Mammary epithelial cell (primary cell): ENCODE measurements around the gene KLHL9.

Source experiments
- CTCF ChIP-seq, 2 donors: IDR thresholded peaks in 1 of 2; conservative IDR thresholded peaks in 1 of 2; 2 replicates each; pipeline ENCODE4 v1.5.1; 2011 to 2012; ENCODE audit warnings: inconsistent platforms in 2 of 2, low read length in 2 of 2, mild to moderate bottlenecking in 2 of 2, control low read depth in 1 of 2, low read depth in 1 of 2; ENCODE audit not compliant: insufficient read depth in 1 of 2; ENCODE audit errors: extremely low read depth in 1 of 2
- EZH2 ChIP-seq: IDR thresholded peaks from 2 replicates; pipeline ENCODE4 v1.6.1; 2012; ENCODE audit warnings: low read length, inconsistent platforms, borderline replicate concordance

GRCh38 chr9:21295992-21296391 lies 39.2 kb downstream of the KLHL9 start:
- TF ChIP-seq CTCF (conservative IDR thresholded peaks at IDR 0.05 in 1 of 2, IDR thresholded peaks at IDR 0.05 in 1 of 2; ENCODE audit: extremely low read depth in 1 of 2, insufficient read depth in 1 of 2, low read depth in 1 of 2, low read length in 2 of 2) (no peak), EZH2 (no peak)
